Ascending aorta (tissue), 2 donors: ENCODE results near the gene EGF. TPM values are rescaled to one million over a fixed set of nuclear protein-coding genes. Genes with fewer than 3 reads are reported as not detected.

Source experiments
- DNase-seq, 2 donors: peaks; one replicate each; pipeline ENCODE4 v3.0.0-alpha.2; 2019; ENCODE audit warnings: low spot score in 2 of 2
- H3K27ac ChIP-seq, 2 donors: fragments of 200-600 bp; sonication (generic); one replicate each; pipeline ENCODE4 v1.5.1; 2016 to 2017; ENCODE audit warnings: mild to moderate bottlenecking in 1 of 2
- H3K27me3 ChIP-seq: fragments of 200-600 bp; sonication (generic); one replicate; pipeline ENCODE4 v1.5.1; 2017
- H3K36me3 ChIP-seq, 2 donors: fragments of 200-600 bp; sonication (generic); one replicate each; pipeline ENCODE4 v1.5.1; 2016
- H3K4me1 ChIP-seq, 2 donors: fragments of 200-600 bp; sonication (generic); one replicate each; pipeline ENCODE4 v1.5.1; 2016 to 2017; ENCODE audit warnings: mild to moderate bottlenecking in 1 of 2
- H3K4me3 ChIP-seq, 2 donors: fragments of 200-600 bp; sonication (generic); one replicate each; pipeline ENCODE4 v1.5.1; 2016 to 2017; ENCODE audit warnings: mild to moderate bottlenecking in 1 of 2
- H3K9me3 ChIP-seq, 2 donors: fragments of 200-600 bp; sonication (generic); one replicate each; pipeline ENCODE4 v1.5.1; 2016
- CTCF ChIP-seq, 3 experiments: fragments of 200-600 bp in 2 of 3; fragments of 450-650 bp in 1 of 3; sonication (generic) in 2 of 3; IDR thresholded peaks; one replicate each; pipeline ENCODE4 v1.5.1; 2016 to 2019; ENCODE audit warnings: antibody characterized with exemption in 3 of 3, mild to moderate bottlenecking in 1 of 3, moderate library complexity in 1 of 3
- intact Hi-C: fragments of 100-400 bp; cut with DNase I; formaldehyde crosslinking; loops from one replicate; pipeline ENCODE4 v1.15.1; 2023
- total RNA-seq: library from RNA; depleted of rRNA; stranded (reverse); fragments of >200 nt; gene quantifications from one replicate; pipeline ENCODE4 v1.1.0, GENCODE V29; 2016

EGF gene
- total RNA-seq, 1 donor from 2014 or later, result not detected

- TF ChIP-seq CTCF (IDR thresholded peaks at IDR 0.05), result no peak
- Histone ChIP-seq H3K4me1 (no peaks in the 10 kb centered on the region), H3K27me3 (no peaks in the 10 kb centered on the region), H3K36me3 (no peaks in the 10 kb centered on the region), H3K9me3 (no peaks in the 10 kb centered on the region), H3K27ac (no peak overlapping the region), H3K4me3 (no peak overlapping the region)
- intact Hi-C loops, result no loop called here
- DNase-seq, result no peak
Observed at GRCh38 chr4:110059556-110060191, 147.0 kb downstream of the EGF start.

- no peaks in the 10 kb centered on the region for H3K4me1 ChIP-seq
- H3K9me3 ChIP-seq, result no peaks in the 10 kb centered on the region
- intact Hi-C loops, result no loop called here
- no peak overlapping the region for H3K4me3 ChIP-seq
- no peaks in the 10 kb centered on the region for H3K36me3 ChIP-seq
- no peak for DNase-seq
- TF ChIP-seq CTCF (IDR thresholded peaks at IDR 0.05), result no peak
- H3K27me3 ChIP-seq, result no peaks in the 10 kb centered on the region
- H3K27ac ChIP-seq, result no peak overlapping the region
Observed at GRCh38 chr4:110061076-110061475, 148.4 kb downstream of the EGF start.

Other genes starting within 250 kb of the EGF start
- gene CASP6, start 209.4 kb upstream of the EGF start, total RNA-seq, result not detected
- gene PLA2G12A, start 182.8 kb upstream of the EGF start, total RNA-seq, result 8.9 TPM
- 17.8 TPM for gene CFI, start 110.9 kb upstream of the EGF start, total RNA-seq
- not detected for gene GAR1, start 97.1 kb upstream of the EGF start, total RNA-seq
- gene RRH, start 84.9 kb upstream of the EGF start, total RNA-seq, result not detected
- gene LRIT3, start 64.8 kb upstream of the EGF start, total RNA-seq, result not detected